Mammary epithelial cell (primary cell): Measurements from ENCODE around the gene PM20D2.

ENCODE experiments used
- EZH2 ChIP-seq: IDR thresholded peaks from 2 replicates; pipeline ENCODE4 v1.6.1; 2012; ENCODE audit warnings: low read length, inconsistent platforms, borderline replicate concordance
- TF ChIP-seq, protein P1 (sequence below), 2 donors: IDR thresholded peaks in 1 of 2; conservative IDR thresholded peaks in 1 of 2; 2 replicates each; pipeline ENCODE4 v1.5.1; 2011 to 2012; ENCODE audit warnings: inconsistent platforms in 2 of 2, low read length in 2 of 2, mild to moderate bottlenecking in 2 of 2, control low read depth in 1 of 2, low read depth in 1 of 2; ENCODE audit not compliant: insufficient read depth in 1 of 2; ENCODE audit errors: extremely low read depth in 1 of 2

DNA sequence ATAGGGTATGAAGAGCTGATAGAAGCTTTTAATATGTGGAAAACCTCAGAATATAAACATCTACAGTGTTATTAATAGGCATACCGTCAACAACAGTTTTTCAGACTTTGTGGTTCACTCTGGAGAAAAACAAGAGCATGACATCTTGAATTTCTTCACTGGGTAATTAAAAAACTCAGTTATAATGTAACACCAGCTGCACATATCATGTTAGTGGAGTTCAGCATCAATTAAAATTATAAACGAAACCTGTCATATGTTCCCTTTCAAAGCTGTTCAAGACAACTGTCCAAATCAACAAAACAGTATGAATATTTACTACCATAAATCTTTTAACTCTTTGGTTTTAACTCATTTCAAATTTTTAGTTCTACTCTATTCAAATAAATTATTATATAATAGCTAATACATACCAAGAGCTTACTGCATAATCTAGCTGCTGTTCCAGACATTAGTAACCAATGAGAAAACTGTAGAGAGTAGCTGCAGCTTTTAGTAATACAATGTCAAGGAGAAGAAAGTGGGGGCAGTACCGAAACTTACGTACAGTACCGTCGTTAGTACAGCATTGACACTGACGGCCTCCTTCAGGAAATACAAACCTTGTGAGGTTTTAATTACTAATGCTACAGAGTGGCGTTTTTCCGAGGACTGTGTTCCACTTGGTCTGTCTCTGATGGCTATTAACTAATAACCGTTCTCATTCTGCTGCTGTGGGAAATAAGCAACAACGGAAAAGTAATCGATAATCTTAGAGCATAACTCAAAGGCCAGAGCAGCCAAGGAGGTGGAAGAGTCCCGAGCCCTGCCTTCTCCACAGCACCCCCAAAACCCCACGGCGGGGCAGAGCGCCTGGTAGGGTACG, 532 bp upstream of the PM20D2 start:
- TF ChIP-seq, protein P1, sequence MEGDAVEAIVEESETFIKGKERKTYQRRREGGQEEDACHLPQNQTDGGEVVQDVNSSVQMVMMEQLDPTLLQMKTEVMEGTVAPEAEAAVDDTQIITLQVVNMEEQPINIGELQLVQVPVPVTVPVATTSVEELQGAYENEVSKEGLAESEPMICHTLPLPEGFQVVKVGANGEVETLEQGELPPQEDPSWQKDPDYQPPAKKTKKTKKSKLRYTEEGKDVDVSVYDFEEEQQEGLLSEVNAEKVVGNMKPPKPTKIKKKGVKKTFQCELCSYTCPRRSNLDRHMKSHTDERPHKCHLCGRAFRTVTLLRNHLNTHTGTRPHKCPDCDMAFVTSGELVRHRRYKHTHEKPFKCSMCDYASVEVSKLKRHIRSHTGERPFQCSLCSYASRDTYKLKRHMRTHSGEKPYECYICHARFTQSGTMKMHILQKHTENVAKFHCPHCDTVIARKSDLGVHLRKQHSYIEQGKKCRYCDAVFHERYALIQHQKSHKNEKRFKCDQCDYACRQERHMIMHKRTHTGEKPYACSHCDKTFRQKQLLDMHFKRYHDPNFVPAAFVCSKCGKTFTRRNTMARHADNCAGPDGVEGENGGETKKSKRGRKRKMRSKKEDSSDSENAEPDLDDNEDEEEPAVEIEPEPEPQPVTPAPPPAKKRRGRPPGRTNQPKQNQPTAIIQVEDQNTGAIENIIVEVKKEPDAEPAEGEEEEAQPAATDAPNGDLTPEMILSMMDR (conservative IDR thresholded peaks at IDR 0.05 in 1 of 2, IDR thresholded peaks at IDR 0.05 in 1 of 2; ENCODE audit: extremely low read depth in 1 of 2, insufficient read depth in 1 of 2, low read depth in 1 of 2, low read length in 2 of 2), result no peak
- no peak for TF ChIP-seq EZH2
